Stimulated activated CD4-positive, alpha-beta T cell treated with anti-CD3 and anti-CD28 coated beads, Interleukin-4, amount 100 ng/mL, for 4 hours (primary cell): ENCODE results near the gene CEACAM21.
A peak's percentile ranks its signal among the peaks of the same experiment; 100 is the strongest.

Experiments used
- DNase-seq, 2 experiments: peaks; one replicate each; pipeline ENCODE4 v3.0.0-alpha.2; 2020

Gene CEACAM21

GRCh38 chr19:41575998-41576397, at the start of gene CEACAM21:
Gene CEACAM21, plus strand, starts transcription at chr19:41576166. Its CDS starts 109 bp downstream, at chr19:41576275.
- DNase-seq, result peak; percentile 42 to 45

- DNase-seq, result no peak
Measured at GRCh38 chr19:41527089-41527488, 48.9 kb upstream of the CEACAM21 start.

DNA sequence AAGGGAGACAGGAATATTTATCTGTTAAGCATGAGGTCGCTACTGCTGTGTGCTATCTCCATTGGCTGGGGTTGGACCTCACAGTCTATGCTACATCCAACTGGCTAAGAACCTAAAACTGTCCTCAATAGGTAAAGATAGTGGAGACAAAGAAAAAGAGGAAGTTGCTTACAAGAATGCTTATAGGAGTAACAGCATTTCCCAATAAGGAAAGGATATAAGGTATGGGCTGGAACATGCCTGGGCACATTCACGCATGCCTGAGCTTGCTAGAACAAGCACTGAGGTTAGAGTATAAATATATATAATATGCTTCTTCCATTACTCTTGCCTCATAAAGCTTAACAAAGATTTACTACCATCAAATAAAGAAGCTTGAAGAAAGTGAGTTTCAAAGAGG, 47.9 kb upstream of the CEACAM21 start:
- no peak for DNase-seq

DNA sequence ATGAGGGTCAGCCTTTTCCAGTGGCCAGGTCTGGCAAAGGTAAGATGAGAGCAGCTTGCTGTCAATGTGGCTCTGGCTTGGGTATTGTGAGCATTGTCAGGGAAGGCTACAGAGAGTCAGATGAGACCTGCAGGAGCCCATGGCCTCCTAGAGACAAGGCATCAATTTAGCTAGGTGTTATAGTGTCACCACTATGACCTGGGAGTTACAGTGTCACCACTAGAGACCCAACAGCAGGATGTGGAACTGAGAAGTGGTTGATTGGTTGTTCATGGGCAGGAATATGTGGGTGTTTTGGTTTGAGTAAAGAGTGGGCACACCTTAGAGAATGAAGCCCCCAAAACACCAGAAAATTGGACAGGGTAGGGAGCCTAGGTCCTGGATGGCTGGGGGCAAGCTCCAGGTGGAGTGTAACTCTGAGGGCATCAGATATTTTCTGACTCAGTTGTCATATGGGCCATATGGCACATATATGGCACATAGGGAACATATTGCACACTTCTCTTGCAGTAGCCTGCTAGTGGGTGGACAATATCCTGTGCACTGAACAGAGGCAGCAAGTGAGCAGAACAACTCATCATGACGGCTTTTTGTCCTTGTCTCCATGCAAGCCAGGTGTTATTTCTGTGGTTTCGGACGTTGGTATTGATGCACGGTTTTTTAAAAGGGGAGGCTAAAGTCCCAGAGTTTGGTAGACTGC, 46.3 kb upstream of the CEACAM21 start:
- no peak for DNase-seq

- no peak for DNase-seq
Measured at GRCh38 chr19:41530184-41530534, 45.8 kb upstream of the CEACAM21 start.

DNA sequence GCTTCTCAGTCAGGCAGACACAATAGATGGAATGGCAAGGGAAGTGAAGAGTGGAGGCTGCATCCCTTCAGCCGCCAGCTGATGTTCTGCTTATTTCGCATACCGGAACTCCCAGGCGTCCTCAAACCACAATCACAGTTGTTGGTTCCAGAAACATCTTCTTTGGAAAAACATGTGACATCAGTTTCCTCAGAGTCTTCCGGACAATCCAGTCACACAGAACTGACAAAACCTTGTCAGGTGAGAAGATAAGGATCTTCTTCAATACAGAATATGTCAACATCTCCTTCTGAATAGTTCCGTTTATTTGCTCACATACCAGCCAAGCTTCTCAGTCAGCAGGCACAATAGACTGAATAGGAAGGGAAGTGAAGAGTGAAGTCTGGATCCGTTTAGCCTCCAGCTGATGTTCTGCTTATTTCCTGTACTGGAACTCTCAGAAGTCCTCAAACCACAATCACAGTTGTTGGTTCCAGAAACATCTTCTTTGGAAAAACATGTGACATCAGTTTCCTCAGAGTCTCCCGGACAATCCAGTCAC, 45.1 kb upstream of the CEACAM21 start:
- no peak for DNase-seq

- peak; percentile 60 to 87 for DNase-seq
Measured at GRCh38 chr19:41531438-41532311, 44.3 kb upstream of the CEACAM21 start.

GRCh38 chr19:41532526-41532925, 43.4 kb upstream of the CEACAM21 start:
- no peak for DNase-seq

- DNase-seq, result no peak
Measured at GRCh38 chr19:41533671-41534215, 42.2 kb upstream of the CEACAM21 start.

DNA sequence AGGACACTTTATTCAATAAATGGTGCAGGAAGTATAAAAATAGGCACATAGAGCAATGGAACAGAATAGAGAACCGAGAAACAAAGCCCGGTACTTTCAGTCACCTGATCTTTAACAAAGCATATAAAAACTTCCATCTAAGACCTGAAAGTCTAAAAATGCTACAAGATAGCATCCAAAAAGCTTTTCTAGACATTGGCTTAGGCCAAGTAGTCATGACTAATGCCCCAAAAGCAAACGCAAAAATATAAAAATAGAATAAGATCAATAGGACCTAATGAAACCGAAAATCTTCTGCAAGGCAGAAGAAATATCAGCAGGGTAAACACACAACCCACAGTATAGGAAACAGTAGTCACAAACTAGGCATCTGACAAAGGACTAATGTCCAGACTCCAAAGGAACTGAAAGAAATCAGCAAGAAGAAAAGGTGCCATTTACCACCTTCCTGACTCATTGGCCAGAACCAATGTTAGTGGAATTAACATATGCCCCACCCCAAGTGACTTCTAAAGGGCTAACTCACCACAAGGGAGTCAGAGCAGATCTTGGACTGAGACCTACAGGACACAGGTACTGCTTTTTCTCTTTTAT, 40.8 kb upstream of the CEACAM21 start:
- no peak for DNase-seq

- DNase-seq, result no peak
Measured at GRCh38 chr19:41537789-41538188, 38.2 kb upstream of the CEACAM21 start.

DNA sequence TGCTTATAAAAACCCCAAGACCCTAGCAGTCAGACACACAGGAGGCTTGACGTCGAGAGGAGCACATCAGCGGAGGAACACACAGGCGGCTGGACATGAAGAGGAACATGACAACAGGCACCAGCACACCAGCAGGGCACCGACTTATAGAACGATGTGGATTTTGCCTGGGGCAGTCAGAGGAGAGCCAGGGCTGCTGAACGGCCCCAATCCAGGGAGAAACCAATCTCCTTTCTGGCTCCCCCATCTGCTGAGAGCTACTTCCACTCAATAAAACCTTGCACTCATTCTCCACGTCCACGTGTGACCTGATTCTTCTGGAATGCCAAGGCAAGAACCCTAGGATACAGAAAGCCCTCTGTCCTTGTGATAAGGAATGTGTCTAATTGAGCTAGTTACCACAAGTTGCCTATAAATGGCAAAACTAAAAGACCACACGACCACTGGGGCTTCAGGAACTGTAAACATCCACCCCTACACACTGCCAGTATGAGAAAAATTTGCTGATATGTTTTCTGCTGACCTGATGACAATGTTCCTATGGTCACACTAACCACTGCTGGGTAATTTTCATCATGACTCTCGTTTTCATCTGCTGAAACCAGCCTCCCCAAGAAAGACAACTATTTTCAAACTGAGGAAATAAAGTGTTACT, 35.8 kb upstream of the CEACAM21 start:
- DNase-seq, result no peak

GRCh38 chr19:41541990-41542584, 33.9 kb upstream of the CEACAM21 start:
- peak; percentile 67 to 70 for DNase-seq

- no peak for DNase-seq
Measured at GRCh38 chr19:41542622-41543021, 33.3 kb upstream of the CEACAM21 start.

DNA sequence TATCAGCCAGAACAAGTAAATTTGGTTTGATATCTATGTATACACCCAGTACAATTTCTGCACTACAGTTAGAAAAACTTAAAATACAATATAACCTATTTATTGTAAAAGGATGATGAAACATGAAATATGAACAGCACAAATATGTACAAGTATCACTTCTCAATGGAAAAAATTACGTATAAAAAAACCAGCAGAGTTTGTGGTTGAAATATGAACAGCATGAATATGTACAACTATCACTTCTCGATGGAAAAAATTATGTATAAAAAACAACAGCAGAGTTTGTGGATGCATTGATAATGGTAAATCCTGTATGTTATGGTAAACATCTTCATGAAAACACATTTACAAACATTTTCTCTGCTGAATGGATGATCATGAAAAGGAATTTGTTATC, 32.4 kb upstream of the CEACAM21 start:
- DNase-seq, result no peak

GRCh38 chr19:41545547-41545946, 30.4 kb upstream of the CEACAM21 start:
- no peak for DNase-seq

GRCh38 chr19:41546386-41546789, 29.6 kb upstream of the CEACAM21 start:
- DNase-seq, result no peak

- DNase-seq, result no peak
Measured at GRCh38 chr19:41546961-41547360, 29.0 kb upstream of the CEACAM21 start.

GRCh38 chr19:41547569-41547968, 28.4 kb upstream of the CEACAM21 start:
- no peak for DNase-seq

GRCh38 chr19:41548047-41548446, 27.9 kb upstream of the CEACAM21 start:
- DNase-seq, result no peak

GRCh38 chr19:41548954-41549688, 26.8 kb upstream of the CEACAM21 start:
- DNase-seq, result peak; percentile 54 to 67

GRCh38 chr19:41549884-41550283, 26.1 kb upstream of the CEACAM21 start:
- no peak for DNase-seq
